ENCODE measurements around the gene CLCN5.

DNA sequence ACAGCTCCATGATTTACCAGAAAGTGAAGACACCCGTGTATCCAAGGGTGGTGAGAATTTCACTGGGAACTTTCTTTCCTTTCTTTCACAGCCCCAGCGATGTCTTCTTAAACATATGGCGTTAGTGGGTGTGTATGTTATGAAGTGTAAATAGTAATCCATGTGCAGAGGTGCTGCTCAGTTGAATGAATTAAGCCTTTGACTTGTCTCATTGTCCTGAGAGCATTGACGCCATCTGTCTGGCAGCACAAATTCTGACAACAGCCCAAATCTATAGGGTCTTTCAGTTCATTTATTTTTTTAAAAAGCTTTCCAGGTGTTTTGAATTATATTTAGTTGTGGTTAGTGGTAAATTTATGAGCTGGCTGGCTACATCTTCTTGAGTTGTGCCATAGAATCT is 69.4 kb downstream of the CLCN5 start:
- TF ChIP-seq EZH2 (IDR thresholded peaks at IDR 0.05; ENCODE audit: insufficient read depth, poor library complexity, severe bottlenecking) (no peak), EZH2phosphoT487 (IDR thresholded peaks at IDR 0.05; ENCODE audit: insufficient read depth, low read depth) (no peak)
